MCF 10A (cell line): ENCODE results near the gene RAP1GAP. TPM values are rescaled to one million over a fixed set of nuclear protein-coding genes. Genes with fewer than 3 reads are reported as not detected.

Source experiments
- BruUV-seq: library from RNA; stranded (reverse); fragments of 400-500 nt; replicated peaks from 2 replicates; lab custom pipeline; 2021; lab: Mats Ljungman, UMichigan
- CTCF ChIA-PET: fragments of 300-600 bp; sonication (Branson Sonifier 250); formaldehyde crosslinking; extraction: SDS; loops from one replicate; lab custom pipeline; 2021; ENCODE audit warnings: antibody characterized with exemption, inconsistent platforms; lab: Yijun Ruan, JAX
- POLR2A ChIA-PET: fragments of 300-600, 350-650 bp; sonication (Branson Sonifier 250); formaldehyde crosslinking; extraction: SDS; loops from one replicate; lab custom pipeline; 2020; ENCODE audit warnings: antibody characterized with exemption, inconsistent platforms; lab: Yijun Ruan, JAX
- DNase-seq: peaks from one replicate; pipeline ENCODE4 v3.0.0-alpha.2; 2018; ENCODE audit not compliant: unreplicated experiment
- H3K27ac Mint-ChIP-seq: one replicate; pipeline ENCODE4 v1.8.0; 2022; ENCODE audit warnings: mild to moderate bottlenecking, low read depth, mixed read lengths; ENCODE audit not compliant: unreplicated experiment
- H3K27me3 Mint-ChIP-seq: one replicate; pipeline ENCODE4 v1.8.0; 2022; ENCODE audit warnings: mixed read lengths; ENCODE audit not compliant: insufficient read depth, unreplicated experiment
- H3K36me3 Mint-ChIP-seq: one replicate; pipeline ENCODE4 v1.8.0; 2022; ENCODE audit warnings: mild to moderate bottlenecking, moderate library complexity, mixed read lengths; ENCODE audit not compliant: insufficient read depth, unreplicated experiment
- H3K4me1 Mint-ChIP-seq: one replicate; pipeline ENCODE4 v1.8.0; 2022; ENCODE audit warnings: mixed read lengths; ENCODE audit not compliant: insufficient read depth, unreplicated experiment
- H3K4me3 Mint-ChIP-seq: one replicate; pipeline ENCODE4 v1.8.0; 2022; ENCODE audit warnings: mild to moderate bottlenecking, moderate library complexity, mixed read lengths; ENCODE audit not compliant: unreplicated experiment
- H3K9me3 Mint-ChIP-seq: one replicate; pipeline ENCODE4 v1.8.0; 2022; ENCODE audit warnings: mixed read lengths; ENCODE audit not compliant: unreplicated experiment
- intact Hi-C: fragments of 100-400 bp; cut with micrococcal nuclease; formaldehyde crosslinking; loops from 2 replicates; pipeline ENCODE4 v1.14.1; 2022
- total RNA-seq: library from RNA; stranded (reverse); gene quantifications from 2 replicates; pipeline ENCODE4 v1.2.3, GENCODE V29; 2022
- TF ChIP-seq, protein P1 (sequence below): fragments of 200-600 bp; IDR thresholded peaks from one replicate; pipeline ENCODE4 v1.8.0; 2022; ENCODE audit warnings: antibody characterized with exemption, mild to moderate bottlenecking; ENCODE audit not compliant: unreplicated experiment

RAP1GAP gene
- total RNA-seq, 1 experiment from 2014 or later: not detected

DNA sequence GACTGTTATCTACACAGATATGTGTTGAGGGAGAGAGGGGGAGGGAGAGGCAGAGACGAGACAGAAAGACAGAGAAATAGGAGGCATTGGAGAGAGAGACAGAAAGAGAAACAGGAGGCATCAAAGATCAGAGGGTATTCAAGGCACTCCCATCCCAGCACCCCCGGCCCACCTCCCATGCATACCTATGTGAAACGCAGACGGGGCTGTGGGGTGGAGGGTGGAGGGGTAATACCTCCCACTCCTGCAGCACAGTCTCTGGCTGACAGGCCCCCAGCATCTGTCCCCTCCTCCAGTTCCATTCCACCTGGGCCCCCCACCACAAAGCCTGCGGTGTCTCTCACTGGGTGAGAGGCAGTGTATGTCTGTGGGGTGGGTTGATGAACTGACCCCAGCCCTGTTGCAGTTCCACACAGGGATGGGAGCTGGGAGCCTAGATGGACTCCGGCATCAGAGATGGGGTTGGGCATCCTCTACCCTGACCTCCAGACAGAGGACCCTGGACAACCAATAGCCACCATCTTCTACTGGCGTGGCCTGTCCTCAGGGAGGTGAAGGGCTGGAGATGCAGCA is 49.7 kb downstream of the RAP1GAP start:
- ChIA-PET POLR2A (no interaction called here), CTCF (no interaction called here)
- no peak for DNase-seq
- intact Hi-C loops: no loop called here
- BruUV-seq: no TSS peak
- Mint-ChIP-seq H3K36me3 (no peaks in the 10 kb centered on the region), H3K9me3 (no peaks in the 10 kb centered on the region), H3K4me3 (no peak overlapping the region), H3K27me3 (peaks cover 11% of the 10 kb centered on the region), H3K27ac (no peak overlapping the region), H3K4me1 (peaks cover 5% of the 10 kb centered on the region)
- TF ChIP-seq, protein P1, sequence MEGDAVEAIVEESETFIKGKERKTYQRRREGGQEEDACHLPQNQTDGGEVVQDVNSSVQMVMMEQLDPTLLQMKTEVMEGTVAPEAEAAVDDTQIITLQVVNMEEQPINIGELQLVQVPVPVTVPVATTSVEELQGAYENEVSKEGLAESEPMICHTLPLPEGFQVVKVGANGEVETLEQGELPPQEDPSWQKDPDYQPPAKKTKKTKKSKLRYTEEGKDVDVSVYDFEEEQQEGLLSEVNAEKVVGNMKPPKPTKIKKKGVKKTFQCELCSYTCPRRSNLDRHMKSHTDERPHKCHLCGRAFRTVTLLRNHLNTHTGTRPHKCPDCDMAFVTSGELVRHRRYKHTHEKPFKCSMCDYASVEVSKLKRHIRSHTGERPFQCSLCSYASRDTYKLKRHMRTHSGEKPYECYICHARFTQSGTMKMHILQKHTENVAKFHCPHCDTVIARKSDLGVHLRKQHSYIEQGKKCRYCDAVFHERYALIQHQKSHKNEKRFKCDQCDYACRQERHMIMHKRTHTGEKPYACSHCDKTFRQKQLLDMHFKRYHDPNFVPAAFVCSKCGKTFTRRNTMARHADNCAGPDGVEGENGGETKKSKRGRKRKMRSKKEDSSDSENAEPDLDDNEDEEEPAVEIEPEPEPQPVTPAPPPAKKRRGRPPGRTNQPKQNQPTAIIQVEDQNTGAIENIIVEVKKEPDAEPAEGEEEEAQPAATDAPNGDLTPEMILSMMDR: no peak

DNA sequence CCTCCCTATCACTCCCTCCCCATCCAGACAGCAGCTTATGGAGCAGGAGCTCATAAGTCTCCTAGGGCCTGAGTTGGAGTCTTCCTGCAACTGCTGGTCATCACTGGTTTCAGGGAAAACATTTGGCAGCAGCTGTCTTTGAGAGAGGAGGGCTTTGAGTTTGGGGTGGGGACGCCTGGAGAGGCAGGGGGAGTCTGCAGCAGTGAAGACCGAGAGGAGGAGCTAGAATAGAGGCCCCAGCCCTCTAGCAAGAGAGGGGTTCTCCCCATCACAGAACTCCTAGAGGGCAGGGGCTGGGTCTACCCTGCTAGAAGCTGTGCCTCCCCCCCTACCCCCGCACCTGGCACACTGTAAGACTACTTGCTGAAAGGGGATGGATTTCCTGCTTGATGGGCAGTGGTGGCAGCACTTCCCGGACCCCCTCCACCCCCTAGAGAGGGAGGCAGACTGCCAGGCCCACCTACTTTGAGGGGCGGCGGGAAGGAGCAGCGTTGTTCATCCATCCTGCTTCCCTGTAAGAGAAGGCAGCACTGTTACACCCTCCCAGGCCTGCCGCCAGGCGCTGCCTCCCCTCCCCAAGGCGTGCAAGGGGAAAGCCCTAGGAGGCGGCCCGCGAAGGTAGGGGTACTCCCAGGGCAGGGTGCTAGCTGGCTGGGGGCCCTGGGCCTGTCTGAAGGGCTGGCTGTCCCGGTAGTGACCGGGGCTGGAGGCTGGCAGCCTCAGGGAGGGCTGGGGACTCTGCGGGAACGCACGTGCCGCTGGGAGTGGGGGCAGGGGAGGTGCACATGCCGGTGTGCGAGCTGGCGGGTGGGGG is 50.4 kb downstream of the RAP1GAP start:
- Mint-ChIP-seq H3K4me1 (peaks cover 5% of the 10 kb centered on the region), H3K27ac (no peak overlapping the region), H3K4me3 (no peak overlapping the region), H3K27me3 (peaks cover 11% of the 10 kb centered on the region), H3K9me3 (no peaks in the 10 kb centered on the region), H3K36me3 (no peaks in the 10 kb centered on the region)
- POLR2A ChIA-PET: no interaction called here
- CTCF ChIA-PET: interaction anchor here (0.6 kb wide), 1 partner anchor 66 kb away, joined by 3 read pairs; no protein-coding TSS in a partner anchor
- no peak for DNase-seq
- TF ChIP-seq, protein P1: no peak
- intact Hi-C loops: no loop called here
- no TSS peak for BruUV-seq

DNA sequence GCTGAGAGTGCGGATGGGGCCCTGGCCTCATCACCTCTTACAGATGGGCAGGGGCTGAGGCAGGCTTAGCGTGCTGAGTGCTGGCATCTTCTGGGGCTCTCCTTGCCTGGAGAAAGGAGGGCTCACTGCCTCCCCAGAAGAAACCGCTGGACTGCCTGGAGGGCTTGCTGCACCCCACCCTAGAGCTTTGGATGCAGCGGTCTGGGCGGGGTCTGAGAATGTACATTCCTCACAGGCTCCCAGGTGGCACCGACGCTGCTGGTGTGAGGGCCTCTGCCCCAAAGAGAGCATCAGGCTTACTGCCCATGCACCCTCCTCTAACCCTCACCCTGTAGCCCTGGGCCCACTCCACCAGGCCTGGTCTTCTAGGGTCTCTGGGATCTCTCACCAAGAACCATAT is 51.1 kb downstream of the RAP1GAP start:
- peaks cover 5% of the 10 kb centered on the region for H3K4me1 Mint-ChIP-seq
- no TSS peak for BruUV-seq
- H3K27me3 Mint-ChIP-seq: peaks cover 11% of the 10 kb centered on the region
- DNase-seq: no peak
- no peaks in the 10 kb centered on the region for H3K36me3 Mint-ChIP-seq
- ChIA-PET CTCF (no interaction called here), POLR2A (no interaction called here)
- no peak overlapping the region for H3K4me3 Mint-ChIP-seq
- no peaks in the 10 kb centered on the region for H3K9me3 Mint-ChIP-seq
- TF ChIP-seq, protein P1: no peak
- H3K27ac Mint-ChIP-seq: no peak overlapping the region
- intact Hi-C loops: no loop called here

DNA sequence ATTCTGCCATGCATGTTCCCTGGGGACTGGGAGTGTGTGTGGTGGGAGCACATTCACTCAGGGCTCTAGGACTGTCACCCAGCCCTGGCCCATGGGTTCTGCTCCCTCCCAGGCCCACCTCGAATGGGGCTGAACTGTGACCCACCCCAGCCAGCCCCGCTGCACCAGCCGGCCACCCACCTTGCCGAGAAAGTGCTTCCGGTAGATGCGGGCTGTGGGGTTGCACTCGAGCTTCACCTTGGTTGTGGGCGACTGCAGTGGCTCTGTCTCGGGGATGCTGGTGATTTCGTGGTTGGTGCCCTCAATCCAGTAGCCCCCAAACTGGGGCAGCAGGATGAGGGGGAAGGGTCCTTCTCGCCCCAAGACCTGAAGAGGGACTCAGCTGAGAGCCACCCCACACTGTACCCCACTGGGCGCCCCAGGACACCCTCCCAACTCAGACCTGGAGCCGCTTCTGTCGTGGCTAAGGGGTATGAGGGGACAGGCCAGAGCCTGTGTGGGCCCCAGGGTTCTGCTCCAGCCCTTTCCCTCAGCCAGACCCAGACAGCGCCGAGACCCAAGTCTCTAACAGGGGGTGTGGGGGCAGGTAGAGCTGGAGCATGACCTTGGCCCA is 51.9 kb downstream of the RAP1GAP start:
- no peak for DNase-seq
- H3K9me3 Mint-ChIP-seq: no peaks in the 10 kb centered on the region
- ChIA-PET CTCF (no interaction called here), POLR2A (no interaction called here)
- no TSS peak for BruUV-seq
- H3K36me3 Mint-ChIP-seq: no peaks in the 10 kb centered on the region
- H3K27ac Mint-ChIP-seq: no peak overlapping the region
- intact Hi-C loops: no loop called here
- H3K4me3 Mint-ChIP-seq: no peak overlapping the region
- TF ChIP-seq, protein P1: no peak
- H3K27me3 Mint-ChIP-seq: peaks cover 11% of the 10 kb centered on the region
- H3K4me1 Mint-ChIP-seq: peaks cover 5% of the 10 kb centered on the region
